ENCODE data around the gene SLC25A43. TPM values are rescaled to one million over a fixed set of nuclear protein-coding genes. Genes with fewer than 3 reads are reported as not detected.
A peak's percentile ranks its signal among the peaks of the same experiment; 100 is the strongest.

SLC25A43 gene
- total RNA-seq, 1 donor from 2014 or later: 26.6 TPM

GRCh38 chrX:119465555-119465954, 66.4 kb downstream of the SLC25A43 start:
- Histone ChIP-seq H3K36me3 (peaks cover under 1 to 9% of the 10 kb centered on the region in 2 donors), H3K4me3 (no peak overlapping the region), H3K27me3 (no peaks in the 10 kb centered on the region), H3K27ac (no peak overlapping the region), H3K4me1 (peaks cover 0 to 3% of the 10 kb centered on the region in 2 donors), H3K9me3 (no peaks in the 10 kb centered on the region)
- no peak for DNase-seq (ENCODE audit: low spot score in 2 of 2)
- intact Hi-C loops (cut with DNase I): loop anchor here (5.0 kb wide), 2 partner anchors 102 to 407 kb away; partner anchors contain the start of genes NDUFA1, RNF113A and STEEP1
- TF ChIP-seq CTCF (IDR thresholded peaks at IDR 0.05): no peak

- TF ChIP-seq CTCF (IDR thresholded peaks at IDR 0.05): no peak
- H3K9me3 ChIP-seq: no peaks in the 10 kb centered on the region
- H3K27me3 ChIP-seq: no peaks in the 10 kb centered on the region
- no peak overlapping the region for H3K4me3 ChIP-seq
- no peak for DNase-seq (ENCODE audit: low spot score in 2 of 2)
- no peak overlapping the region for H3K27ac ChIP-seq
- peaks cover 3 to 12% of the 10 kb centered on the region in 2 donors for H3K36me3 ChIP-seq
- H3K4me1 ChIP-seq: peaks cover 0 to 3% of the 10 kb centered on the region in 2 donors
- intact Hi-C loops (cut with DNase I): loop anchor here (5.0 kb wide), 2 partner anchors 100 to 405 kb away; partner anchors contain the start of genes NDUFA1, RNF113A and STEEP1
Observed at GRCh38 chrX:119466970-119467369, 67.8 kb downstream of the SLC25A43 start.

GRCh38 chrX:119467433-119467832, 68.3 kb downstream of the SLC25A43 start:
- no peaks in the 10 kb centered on the region for H3K27me3 ChIP-seq
- DNase-seq (ENCODE audit: low spot score in 2 of 2): no peak
- peaks cover 0 to 3% of the 10 kb centered on the region in 2 donors for H3K4me1 ChIP-seq
- intact Hi-C loops (cut with DNase I): loop anchor here (5.0 kb wide), 2 partner anchors 100 to 405 kb away; partner anchors contain the start of genes NDUFA1, RNF113A and STEEP1
- H3K27ac ChIP-seq: peak overlapping the region in 1 of 2 donors; percentile 95
- peak overlapping the region in 1 of 2 donors; percentile 83 for H3K4me3 ChIP-seq
- no peaks in the 10 kb centered on the region for H3K9me3 ChIP-seq
- TF ChIP-seq CTCF (IDR thresholded peaks at IDR 0.05): no peak
- H3K36me3 ChIP-seq: peaks cover 3 to 12% of the 10 kb centered on the region in 2 donors

- Histone ChIP-seq H3K27ac (peak within 1 kb of the TSS; percentile 94 to 95), H3K36me3 (peaks cover 3 to 12% of the 10 kb centered on the region in 2 donors), H3K4me3 (peak within 1 kb of the TSS; percentile 83 to 85), H3K27me3 (no peaks in the 10 kb centered on the region), H3K9me3 (no peaks in the 10 kb centered on the region), H3K4me1 (peaks cover 0 to 3% of the 10 kb centered on the region in 2 donors)
- DNase-seq (ENCODE audit: low spot score in 2 of 2): peak; percentile 31 to 88
- intact Hi-C loops (cut with DNase I): loop anchor here (1.0 to 5.0 kb wide), 7 partner anchors 15 to 404 kb away; partner anchors contain the start of genes NDUFA1, RNF113A, RPL39 and STEEP1
- TF ChIP-seq CTCF (IDR thresholded peaks at IDR 0.05): no peak
Observed at GRCh38 chrX:119467842-119468550, 68.9 kb downstream of the SLC25A43 start, which contains the start of gene SLC25A5. TSS of gene SLC25A5 (plus strand) at chrX:119468444. CDS start at chrX:119468516, 72 bp downstream.

- peak; percentile 25 to 93 for DNase-seq (ENCODE audit: low spot score in 2 of 2)
- Histone ChIP-seq H3K4me3 (peak overlapping the region; percentile 83 to 85), H3K9me3 (no peaks in the 10 kb centered on the region), H3K4me1 (peaks cover 0 to 3% of the 10 kb centered on the region in 2 donors), H3K27me3 (no peaks in the 10 kb centered on the region), H3K27ac (peak overlapping the region; percentile 94 to 95), H3K36me3 (peaks cover 3 to 12% of the 10 kb centered on the region in 2 donors)
- intact Hi-C loops (cut with DNase I): loop anchor here (1.0 to 5.0 kb wide), 8 partner anchors 14 to 404 kb away; partner anchors contain the start of genes NDUFA1, RNF113A, RPL39 and STEEP1
- peak; percentile 46 to 75 (median 68) for TF ChIP-seq CTCF (IDR thresholded peaks at IDR 0.05)
Observed at GRCh38 chrX:119468551-119469312, 69.6 kb downstream of the SLC25A43 start.
